Loucy (cell line): ENCODE measurements around the gene APOA4.

Source experiments
- H2AFZ ChIP-seq: fragments of 200-600 bp; sonication (generic); 2 replicates; pipeline ENCODE4 v1.6.0; 2016; ENCODE audit warnings: antibody characterized with exemption, mild to moderate bottlenecking, low read length, moderate library complexity
- H3F3A ChIP-seq: fragments of 200-600 bp; 2 replicates; pipeline ENCODE4 v1.6.0; 2016; ENCODE audit warnings: antibody characterized with exemption, low read depth, mild to moderate bottlenecking
- H3K27me3 ChIP-seq: fragments of 200-600 bp; sonication (generic); 2 replicates; pipeline ENCODE4 v1.6.1; 2014; ENCODE audit warnings: low read length, mild to moderate bottlenecking; ENCODE audit not compliant: insufficient read depth, poor library complexity, severe bottlenecking
- H3K36me3 ChIP-seq: fragments of 200-600 bp; sonication (generic); 2 replicates; pipeline ENCODE4 v1.6.1; 2016; ENCODE audit warnings: low read length; ENCODE audit not compliant: insufficient read depth
- H3K4me1 ChIP-seq: fragments of 200-600 bp; sonication (generic); 2 replicates; pipeline ENCODE4 v1.5.1; 2014; ENCODE audit warnings: low read length, mild to moderate bottlenecking; ENCODE audit not compliant: insufficient read depth, poor library complexity, severe bottlenecking
- H3K4me2 ChIP-seq: fragments of 200-600 bp; sonication (generic); 2 replicates; pipeline ENCODE4 v1.6.0; 2014; ENCODE audit warnings: antibody characterized with exemption, low read length, low read depth, mild to moderate bottlenecking; ENCODE audit not compliant: poor library complexity, severe bottlenecking
- H3K4me3 ChIP-seq: fragments of 200-600 bp; sonication (generic); 2 replicates; pipeline ENCODE4 v1.5.1; 2014; ENCODE audit warnings: low read length, mild to moderate bottlenecking, mixed read lengths; ENCODE audit not compliant: poor library complexity, severe bottlenecking
- H3K79me2 ChIP-seq: fragments of 200-600 bp; sonication (generic); 2 replicates; pipeline ENCODE4 v1.6.1; 2014; ENCODE audit warnings: low read length; ENCODE audit not compliant: insufficient read depth
- H3K9ac ChIP-seq: fragments of 200-600 bp; sonication (generic); 2 replicates; pipeline ENCODE4 v1.6.0; 2014; ENCODE audit warnings: mild to moderate bottlenecking, low read depth, low read length, moderate library complexity; ENCODE audit not compliant: poor library complexity, severe bottlenecking
- H3K9me2 ChIP-seq: fragments of 200-600 bp; sonication (generic); replicated peaks from 2 replicates; pipeline ENCODE4 v1.6.1; 2016; ENCODE audit warnings: low read depth, low read length, mixed read lengths
- H3K9me3 ChIP-seq: fragments of 200-600 bp; sonication (generic); 2 replicates; pipeline ENCODE4 v1.6.1; 2014; ENCODE audit warnings: mild to moderate bottlenecking, antibody characterized with exemption, low read length, low read depth; ENCODE audit not compliant: insufficient read depth
- H4K20me1 ChIP-seq: fragments of 200-600 bp; sonication (generic); 2 replicates; pipeline ENCODE4 v1.6.0; 2014; ENCODE audit warnings: antibody characterized with exemption, low read length, mild to moderate bottlenecking; ENCODE audit not compliant: insufficient read depth, poor library complexity, severe bottlenecking
- CTCF ChIP-seq: fragments of 200-600 bp; sonication (generic); conservative IDR thresholded peaks from 2 replicates; pipeline ENCODE4 v1.5.1; 2014; ENCODE audit warnings: mild to moderate bottlenecking, antibody characterized with exemption, low read length
- EZH2phosphoT487 ChIP-seq: fragments of 200-600 bp; IDR thresholded peaks from 2 replicates; pipeline ENCODE4 v1.6.1; 2018; ENCODE audit warnings: antibody characterized with exemption, mild to moderate bottlenecking, moderate library complexity, borderline replicate concordance

The APOA4 gene

GRCh38 chr11:116830184-116830912 lies 7.2 kb upstream of the APOA4 start:
- Histone ChIP-seq H4K20me1 (no peaks in the 10 kb centered on the region), H3K9me2 (no peaks in the 10 kb centered on the region), H3K4me3 (no peak overlapping the region), H3K9ac (no peak overlapping the region), H2AFZ (no peak overlapping the region), H3K4me2 (no peak overlapping the region), H3F3A (no peaks in the 10 kb centered on the region), H3K4me1 (peaks cover 3% of the 10 kb centered on the region), H3K79me2 (no peaks in the 10 kb centered on the region), H3K9me3 (no peaks in the 10 kb centered on the region), H3K36me3 (no peaks in the 10 kb centered on the region), H3K27me3 (no peaks in the 10 kb centered on the region)
- TF ChIP-seq CTCF (no peak), EZH2phosphoT487 (no peak)

DNA sequence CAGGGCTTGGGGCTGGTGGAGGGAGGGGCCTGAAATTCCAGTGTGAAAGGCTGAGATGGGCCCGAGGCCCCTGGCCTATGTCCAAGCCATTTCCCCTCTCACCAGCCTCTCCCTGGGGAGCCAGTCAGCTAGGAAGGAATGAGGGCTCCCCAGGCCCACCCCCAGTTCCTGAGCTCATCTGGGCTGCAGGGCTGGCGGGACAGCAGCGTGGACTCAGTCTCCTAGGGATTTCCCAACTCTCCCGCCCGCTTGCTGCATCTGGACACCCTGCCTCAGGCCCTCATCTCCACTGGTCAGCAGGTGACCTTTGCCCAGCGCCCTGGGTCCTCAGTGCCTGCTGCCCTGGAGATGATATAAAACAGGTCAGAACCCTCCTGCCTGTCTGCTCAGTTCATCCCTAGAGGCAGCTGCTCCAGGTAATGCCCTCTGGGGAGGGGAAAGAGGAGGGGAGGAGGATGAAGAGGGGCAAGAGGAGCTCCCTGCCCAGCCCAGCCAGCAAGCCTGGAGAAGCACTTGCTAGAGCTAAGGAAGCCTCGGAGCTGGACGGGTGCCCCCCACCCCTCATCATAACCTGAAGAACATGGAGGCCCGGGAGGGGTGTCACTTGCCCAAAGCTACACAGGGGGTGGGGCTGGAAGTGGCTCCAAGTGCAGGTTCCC lies 6.5 kb upstream of the APOA4 start, which contains the start of gene APOC3:
APOC3 (plus strand) TSS at position 383 of the 659 bp plus-strand sequence. CDS start 676 bp downstream, outside the sequence.
- no peaks in the 10 kb centered on the region for H3K9me2 ChIP-seq
- no peak within 1 kb of the TSS for H2AFZ ChIP-seq
- H3K4me3 ChIP-seq, result no peak within 1 kb of the TSS
- no peak within 1 kb of the TSS for H3K4me2 ChIP-seq
- H3K9me3 ChIP-seq, result no peaks in the 10 kb centered on the region
- no peaks in the 10 kb centered on the region for H3K36me3 ChIP-seq
- H4K20me1 ChIP-seq, result no peaks in the 10 kb centered on the region
- H3F3A ChIP-seq, result no peaks in the 10 kb centered on the region
- TF ChIP-seq CTCF, result no peak
- no peak for TF ChIP-seq EZH2phosphoT487
- no peaks in the 10 kb centered on the region for H3K27me3 ChIP-seq
- H3K9ac ChIP-seq, result no peak within 1 kb of the TSS
- no peaks in the 10 kb centered on the region for H3K4me1 ChIP-seq
- no peaks in the 10 kb centered on the region for H3K79me2 ChIP-seq

DNA sequence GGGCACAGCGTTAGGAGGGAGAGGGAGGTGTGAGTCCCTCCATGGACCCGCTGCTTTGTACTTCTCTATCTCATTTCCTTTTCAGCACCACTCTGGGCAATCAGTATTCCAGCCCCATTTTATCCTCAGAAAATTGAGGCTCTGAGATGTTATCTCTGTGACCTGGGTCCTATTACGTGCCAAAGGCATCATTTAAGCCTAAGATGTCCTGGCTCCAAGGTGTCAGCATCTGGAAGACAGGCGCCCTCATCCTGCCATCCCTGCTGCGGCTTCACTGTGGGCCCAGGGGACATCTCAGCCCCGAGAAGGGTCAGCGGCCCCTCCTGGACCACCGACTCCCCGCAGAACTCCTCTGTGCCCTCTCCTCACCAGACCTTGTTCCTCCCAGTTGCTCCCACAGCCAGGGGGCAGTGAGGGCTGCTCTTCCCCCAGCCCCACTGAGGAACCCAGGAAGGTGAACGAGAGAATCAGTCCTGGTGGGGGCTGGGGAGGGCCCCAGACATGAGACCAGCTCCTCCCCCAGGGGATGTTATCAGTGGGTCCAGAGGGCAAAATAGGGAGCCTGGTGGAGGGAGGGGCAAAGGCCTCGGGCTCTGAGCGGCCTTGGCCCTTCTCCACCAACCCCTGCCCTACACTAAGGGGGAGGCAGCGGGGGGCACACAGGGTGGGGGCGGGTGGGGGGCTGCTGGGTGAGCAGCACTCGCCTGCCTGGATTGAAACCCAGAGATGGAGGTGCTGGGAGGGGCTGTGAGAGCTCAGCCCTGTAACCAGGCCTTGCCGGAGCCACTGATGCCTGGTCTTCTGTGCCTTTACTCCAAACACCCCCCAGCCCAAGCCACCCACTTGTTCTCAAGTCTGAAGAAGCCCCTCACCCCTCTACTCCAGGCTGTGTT lies 5.8 kb upstream of the APOA4 start:
- no peaks in the 10 kb centered on the region for H4K20me1 ChIP-seq
- H3K36me3 ChIP-seq, result no peaks in the 10 kb centered on the region
- no peak for TF ChIP-seq CTCF
- TF ChIP-seq EZH2phosphoT487, result no peak
- H3K9me2 ChIP-seq, result no peaks in the 10 kb centered on the region
- H3K4me3 ChIP-seq, result no peak overlapping the region
- no peaks in the 10 kb centered on the region for H3F3A ChIP-seq
- no peak overlapping the region for H3K9ac ChIP-seq
- no peaks in the 10 kb centered on the region for H3K27me3 ChIP-seq
- H3K79me2 ChIP-seq, result no peaks in the 10 kb centered on the region
- H3K9me3 ChIP-seq, result no peaks in the 10 kb centered on the region
- no peak overlapping the region for H2AFZ ChIP-seq
- no peak overlapping the region for H3K4me2 ChIP-seq
- H3K4me1 ChIP-seq, result no peaks in the 10 kb centered on the region
